AG10803 (cell line): Measurements from ENCODE around the gene SLC7A1.

Experiments
- DNase-seq: peaks from one replicate; pipeline ENCODE4 v3.0.0; 2010; ENCODE audit warnings: low read depth
- H3K4me3 ChIP-seq: 2 replicates; pipeline ENCODE4 v1.5.1; 2011; ENCODE audit warnings: mild to moderate bottlenecking, low read length, control low read depth
- TF ChIP-seq, protein P1 (sequence below): conservative IDR thresholded peaks from 2 replicates; pipeline ENCODE4 v1.5.1; 2011; ENCODE audit warnings: mild to moderate bottlenecking, low read length, control low read depth, inconsistent platforms

The SLC7A1 gene

GRCh38 chr13:29562786-29563438 is 32.6 kb downstream of the SLC7A1 start:
- TF ChIP-seq, protein P1, sequence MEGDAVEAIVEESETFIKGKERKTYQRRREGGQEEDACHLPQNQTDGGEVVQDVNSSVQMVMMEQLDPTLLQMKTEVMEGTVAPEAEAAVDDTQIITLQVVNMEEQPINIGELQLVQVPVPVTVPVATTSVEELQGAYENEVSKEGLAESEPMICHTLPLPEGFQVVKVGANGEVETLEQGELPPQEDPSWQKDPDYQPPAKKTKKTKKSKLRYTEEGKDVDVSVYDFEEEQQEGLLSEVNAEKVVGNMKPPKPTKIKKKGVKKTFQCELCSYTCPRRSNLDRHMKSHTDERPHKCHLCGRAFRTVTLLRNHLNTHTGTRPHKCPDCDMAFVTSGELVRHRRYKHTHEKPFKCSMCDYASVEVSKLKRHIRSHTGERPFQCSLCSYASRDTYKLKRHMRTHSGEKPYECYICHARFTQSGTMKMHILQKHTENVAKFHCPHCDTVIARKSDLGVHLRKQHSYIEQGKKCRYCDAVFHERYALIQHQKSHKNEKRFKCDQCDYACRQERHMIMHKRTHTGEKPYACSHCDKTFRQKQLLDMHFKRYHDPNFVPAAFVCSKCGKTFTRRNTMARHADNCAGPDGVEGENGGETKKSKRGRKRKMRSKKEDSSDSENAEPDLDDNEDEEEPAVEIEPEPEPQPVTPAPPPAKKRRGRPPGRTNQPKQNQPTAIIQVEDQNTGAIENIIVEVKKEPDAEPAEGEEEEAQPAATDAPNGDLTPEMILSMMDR = no peak
- DNase-seq = no peak
- H3K4me3 ChIP-seq = no peak overlapping the region

- TF ChIP-seq, protein P1 = no peak
- DNase-seq = no peak
- no peak overlapping the region for H3K4me3 ChIP-seq
Measured at GRCh38 chr13:29561918-29562317, 33.6 kb downstream of the SLC7A1 start.

DNA sequence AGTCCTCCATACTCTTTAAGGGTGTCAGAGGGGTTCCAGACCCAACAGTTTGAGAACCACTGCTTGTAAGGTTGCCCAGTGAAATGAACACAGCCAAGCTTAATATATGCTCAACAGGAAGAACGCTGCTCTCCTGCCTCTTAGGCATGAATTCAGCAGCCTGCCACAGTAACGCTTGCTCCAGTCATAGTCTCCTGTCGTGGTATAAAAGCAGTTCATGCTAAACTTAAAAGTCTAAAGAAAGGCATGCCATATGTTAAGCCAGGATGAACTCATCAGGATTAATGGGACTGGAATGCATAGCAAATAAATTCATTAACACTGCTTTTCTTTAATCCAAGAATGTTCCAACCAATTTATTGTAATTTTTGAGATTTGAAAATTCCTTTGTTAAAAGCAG is 38.7 kb downstream of the SLC7A1 start:
- no peak overlapping the region for H3K4me3 ChIP-seq
- TF ChIP-seq, protein P1 = no peak
- no peak for DNase-seq

GRCh38 chr13:29551214-29551613 is 44.3 kb downstream of the SLC7A1 start:
- TF ChIP-seq, protein P1 = no peak
- no peak overlapping the region for H3K4me3 ChIP-seq
- DNase-seq = no peak

DNA sequence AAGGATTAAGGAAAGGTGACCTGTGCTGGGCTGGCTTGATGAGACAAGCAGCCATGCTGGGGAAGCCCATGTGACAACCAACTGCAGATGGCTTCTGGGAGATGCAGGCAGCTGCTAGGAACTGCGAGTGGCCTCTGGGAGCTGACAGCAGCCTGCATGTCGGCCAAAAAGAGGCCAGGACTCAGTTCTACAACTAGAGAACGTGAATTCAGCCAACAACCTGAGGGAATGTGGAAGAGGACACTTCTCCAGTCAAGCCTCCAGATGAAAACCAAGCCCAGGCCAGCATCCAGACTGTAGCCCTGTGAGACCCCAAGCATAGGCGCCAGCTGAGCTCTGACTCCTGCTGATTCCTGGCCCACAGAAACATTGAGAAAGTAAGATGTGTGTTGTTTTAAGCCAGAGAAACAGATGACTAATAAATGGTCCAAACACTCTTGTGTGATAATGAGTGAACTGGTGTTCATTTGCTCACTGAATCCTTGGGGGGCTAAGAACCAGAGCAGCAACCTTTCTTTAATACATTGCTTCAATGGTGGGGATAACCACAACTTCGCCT is 45.0 kb downstream of the SLC7A1 start:
- DNase-seq = no peak
- TF ChIP-seq, protein P1 = no peak
- H3K4me3 ChIP-seq = no peak overlapping the region

- TF ChIP-seq, protein P1 = no peak
- no peak overlapping the region for H3K4me3 ChIP-seq
- peak; percentile 46 for DNase-seq
Measured at GRCh38 chr13:29548722-29549121, 46.8 kb downstream of the SLC7A1 start.

- DNase-seq = no peak
- TF ChIP-seq, protein P1 = no peak
- no peak overlapping the region for H3K4me3 ChIP-seq
Measured at GRCh38 chr13:29547153-29547552, 48.3 kb downstream of the SLC7A1 start.
